Upper lobe of left lung (tissue), 4 donors: ENCODE results near the gene FOXP4.

ENCODE experiments used
- CTCF ChIP-seq, 6 experiments: fragments of 450-650 bp in 4 of 6; fragments of 200-600 bp in 2 of 6; sonication (generic) in 2 of 6; IDR thresholded peaks; one replicate each; pipeline ENCODE4 v1.5.1; 2016 to 2019; ENCODE audit warnings: antibody characterized with exemption in 6 of 6
- EP300 ChIP-seq, 4 donors: sonication (generic); formaldehyde crosslinking; IDR thresholded peaks; one replicate each; pipeline ENCODE4 v1.5.1; 2017; ENCODE audit warnings: antibody characterized with exemption in 4 of 4, control low read depth in 2 of 4
- POLR2A ChIP-seq, 4 donors: fragments of 450-650 bp; IDR thresholded peaks; one replicate each; pipeline ENCODE4 v1.5.1; 2016 to 2017; ENCODE audit warnings: antibody characterized with exemption in 4 of 4, mild to moderate bottlenecking in 2 of 4
- POLR2AphosphoS5 ChIP-seq, 2 donors: sonication (generic); formaldehyde crosslinking; IDR thresholded peaks; one replicate each; pipeline ENCODE4 v1.5.1; 2017; ENCODE audit warnings: antibody characterized with exemption in 2 of 2

GRCh38 chr6:41581381-41581991, 35.3 kb downstream of the FOXP4 start:
- no peak for TF ChIP-seq CTCF (IDR thresholded peaks at IDR 0.05)
- TF ChIP-seq POLR2A (IDR thresholded peaks at IDR 0.05), result no peak
- TF ChIP-seq EP300 (IDR thresholded peaks at IDR 0.05), result no peak
- TF ChIP-seq POLR2AphosphoS5 (IDR thresholded peaks at IDR 0.05), result no peak
